Calu3 (cell line): ENCODE measurements around the gene CCT8. TPM values are rescaled to one million over a fixed set of nuclear protein-coding genes. Genes with fewer than 3 reads are reported as not detected.

Source experiments
- BruUV-seq: library from RNA; stranded (reverse); fragments of 400-500 nt; replicated peaks from 2 replicates; lab custom pipeline; 2021; lab: Mats Ljungman, UMichigan
- CTCF ChIA-PET: fragments of 300-600 bp; sonication (Branson Sonifier 250); formaldehyde crosslinking; loops from one replicate; lab custom pipeline; 2022; ENCODE audit warnings: antibody characterized with exemption; lab: Charles Lee
- DNase-seq: peaks from one replicate; pipeline ENCODE4 v3.0.0; 2022
- H3K27ac Mint-ChIP-seq: one replicate; pipeline ENCODE4 v1.8.0; 2022; ENCODE audit warnings: mixed read lengths; ENCODE audit not compliant: unreplicated experiment
- H3K27me3 Mint-ChIP-seq: one replicate; pipeline ENCODE4 v1.8.0; 2022; ENCODE audit warnings: mixed read lengths; ENCODE audit not compliant: unreplicated experiment
- H3K36me3 Mint-ChIP-seq: one replicate; pipeline ENCODE4 v1.8.0; 2022; ENCODE audit warnings: mild to moderate bottlenecking, moderate library complexity, mixed read lengths; ENCODE audit not compliant: insufficient read depth, unreplicated experiment
- H3K4me1 Mint-ChIP-seq: one replicate; pipeline ENCODE4 v1.8.0; 2022; ENCODE audit warnings: mild to moderate bottlenecking, low read depth, mixed read lengths; ENCODE audit not compliant: unreplicated experiment
- H3K4me3 Mint-ChIP-seq: one replicate; pipeline ENCODE4 v1.8.0; 2022; ENCODE audit warnings: mild to moderate bottlenecking, low read depth, moderate library complexity, mixed read lengths; ENCODE audit not compliant: unreplicated experiment
- H3K9me3 Mint-ChIP-seq: one replicate; pipeline ENCODE4 v1.8.0; 2022; ENCODE audit warnings: low read depth, mixed read lengths; ENCODE audit not compliant: unreplicated experiment
- CTCF ChIP-seq: fragments of 200-600 bp; IDR thresholded peaks from one replicate; pipeline ENCODE4 v1.8.0; 2022; ENCODE audit warnings: antibody characterized with exemption; ENCODE audit not compliant: unreplicated experiment
- intact Hi-C: fragments of 100-400 bp; cut with micrococcal nuclease; formaldehyde crosslinking; loops from one replicate; pipeline ENCODE4 v1.10.0; 2022; ENCODE audit not compliant: unreplicated experiment
- total RNA-seq: library from RNA; stranded (reverse); gene quantifications from 2 replicates; pipeline ENCODE4 v1.2.3, GENCODE V29; 2022

The CCT8 gene
- total RNA-seq, 1 experiment from 2014 or later, result 198 TPM

GRCh38 chr21:29053656-29054055, 19.8 kb downstream of the CCT8 start:
- H3K4me3 Mint-ChIP-seq, result no peak overlapping the region
- no peaks in the 10 kb centered on the region for H3K4me1 Mint-ChIP-seq
- H3K27me3 Mint-ChIP-seq, result no peaks in the 10 kb centered on the region
- no peaks in the 10 kb centered on the region for H3K9me3 Mint-ChIP-seq
- intact Hi-C loops, result no loop called here
- CTCF ChIA-PET, result no interaction called here
- no peak overlapping the region for H3K27ac Mint-ChIP-seq
- no TSS peak for BruUV-seq
- peaks cover 10% of the 10 kb centered on the region for H3K36me3 Mint-ChIP-seq
- no peak for DNase-seq
- no peak for TF ChIP-seq CTCF

GRCh38 chr21:29053011-29053553, 20.4 kb downstream of the CCT8 start:
- no peaks in the 10 kb centered on the region for H3K27me3 Mint-ChIP-seq
- no TSS peak for BruUV-seq
- CTCF ChIA-PET, result no interaction called here
- intact Hi-C loops, result no loop called here
- no peaks in the 10 kb centered on the region for H3K9me3 Mint-ChIP-seq
- H3K4me1 Mint-ChIP-seq, result no peaks in the 10 kb centered on the region
- H3K4me3 Mint-ChIP-seq, result no peak overlapping the region
- no peak for TF ChIP-seq CTCF
- peaks cover 10% of the 10 kb centered on the region for H3K36me3 Mint-ChIP-seq
- no peak for DNase-seq
- H3K27ac Mint-ChIP-seq, result no peak overlapping the region

GRCh38 chr21:29052224-29052623, 21.2 kb downstream of the CCT8 start:
- Mint-ChIP-seq H3K4me3 (no peak overlapping the region), H3K36me3 (peaks cover 10% of the 10 kb centered on the region), H3K9me3 (no peaks in the 10 kb centered on the region), H3K27me3 (no peaks in the 10 kb centered on the region), H3K4me1 (no peaks in the 10 kb centered on the region), H3K27ac (no peak overlapping the region)
- BruUV-seq, result no TSS peak
- no peak for DNase-seq
- CTCF ChIA-PET, result no interaction called here
- TF ChIP-seq CTCF, result no peak
- intact Hi-C loops, result no loop called here

GRCh38 chr21:29034678-29035077, 38.8 kb downstream of the CCT8 start:
- Mint-ChIP-seq H3K36me3 (peaks cover 11% of the 10 kb centered on the region), H3K9me3 (no peaks in the 10 kb centered on the region), H3K27me3 (no peaks in the 10 kb centered on the region), H3K27ac (no peak overlapping the region), H3K4me1 (no peaks in the 10 kb centered on the region), H3K4me3 (no peak overlapping the region)
- CTCF ChIA-PET, result no interaction called here
- DNase-seq, result no peak
- intact Hi-C loops, result no loop called here
- no peak for TF ChIP-seq CTCF
- no TSS peak for BruUV-seq
